HepG2 (cell line): ENCODE results near the gene METTL27. TPM values are rescaled to one million over a fixed set of nuclear protein-coding genes. Genes with fewer than 3 reads are reported as not detected.

Experiments
- ATAC-seq: fragments of 200-7000 bp; cut with Tn5 transposase; 3 replicates; pipeline ENCODE4 v1.9.1; 2020; ENCODE audit warnings: mild to moderate bottlenecking, moderate library complexity
- BruUV-seq: library from RNA; stranded (reverse); fragments of 400-500 nt; replicated peaks from 2 replicates; lab custom pipeline; 2021; lab: Mats Ljungman, UMichigan
- CTCF ChIA-PET: fragments of 300-600 bp; formaldehyde crosslinking; extraction: SDS; loops from one replicate; lab custom pipeline; 2021; ENCODE audit warnings: low total read pairs, inconsistent platforms, low intra/inter-chr PET ratio; lab: Yijun Ruan, JAX
- POLR2A ChIA-PET: fragments of 350-600 bp; sonication (Branson Sonifier 250); formaldehyde crosslinking; loops from one replicate; lab custom pipeline; 2020; ENCODE audit warnings: antibody characterized with exemption, inconsistent platforms; lab: Yijun Ruan, JAX
- DNase-seq: peaks from one replicate; pipeline ENCODE4 v3.0.0-alpha.2; 2015; ENCODE audit warnings: low spot score
- FAIRE-seq: peaks from 3 replicates; lab custom pipeline; 2011; peaks lifted over from hg19 to GRCh38; lab: Jason Lieb, UNC
- H2AFZ ChIP-seq: one replicate; pipeline ENCODE4 v1.6.1; 2011; ENCODE audit warnings: low read length, inconsistent platforms
- H3K27ac ChIP-seq: fragments of 300-600 bp; 3 replicates; pipeline ENCODE4 v1.8.0; 2011; ENCODE audit warnings: mixed run types, mild to moderate bottlenecking, mixed read lengths, low read length, inconsistent platforms; ENCODE audit not compliant: insufficient read depth; ENCODE audit errors: extremely low read length
- H3K27me3 ChIP-seq, 2 experiments: fragments of 200-600 bp in 1 of 2; 2 replicates in 1 of 2; 3 replicates in 1 of 2; pipeline versions ENCODE4 v1.6.0 to v1.8.0; 2011; ENCODE audit warnings: low read length in 2 of 2, mild to moderate bottlenecking in 2 of 2, moderate library complexity in 2 of 2, inconsistent platforms in 1 of 2; ENCODE audit not compliant: insufficient read depth in 2 of 2, control insufficient read depth in 1 of 2
- H3K36me3 ChIP-seq, 2 experiments: fragments of 200-600 bp in 1 of 2; replicated peaks in 1 of 2; 2 replicates in 1 of 2; 3 replicates in 1 of 2; pipeline versions ENCODE4 v1.5.1 to v1.8.0; 2011; ENCODE audit warnings: low read length in 2 of 2, inconsistent platforms in 1 of 2; ENCODE audit not compliant: insufficient read depth in 2 of 2, control insufficient read depth in 1 of 2
- H3K4me1 ChIP-seq: 2 replicates; pipeline ENCODE4 v1.5.1; 2012; ENCODE audit warnings: low read length, inconsistent platforms; ENCODE audit not compliant: insufficient read depth
- H3K4me2 ChIP-seq: 2 replicates; pipeline ENCODE4 v1.6.0; 2011; ENCODE audit warnings: low read depth, low read length, inconsistent platforms
- H3K4me3 ChIP-seq, 3 experiments: fragments of 200-600 bp in 1 of 3; sonication (generic), shearing (Covaris generic) in 1 of 3; replicated peaks in 1 of 3; 2 replicates each; pipeline ENCODE4 v1.5.1; 2011 to 2016; ENCODE audit warnings: low read length in 3 of 3, inconsistent platforms in 2 of 3, low read depth in 2 of 3, mild to moderate bottlenecking in 2 of 3, control low read depth in 1 of 3, mixed read lengths in 1 of 3; ENCODE audit not compliant: insufficient read depth in 1 of 3
- H3K79me2 ChIP-seq: one replicate; pipeline ENCODE4 v1.6.1; 2011; ENCODE audit warnings: low read length, inconsistent platforms; ENCODE audit not compliant: insufficient read depth
- H3K9ac ChIP-seq: 2 replicates; pipeline ENCODE4 v1.6.0; 2011; ENCODE audit warnings: mild to moderate bottlenecking, low read depth, low read length, inconsistent platforms; ENCODE audit not compliant: insufficient read depth
- H3K9me3 ChIP-seq: 2 replicates; pipeline ENCODE4 v1.5.1; 2012; ENCODE audit warnings: mild to moderate bottlenecking, low read length
- H4K20me1 ChIP-seq: 2 replicates; pipeline ENCODE4 v1.6.0; 2011; ENCODE audit warnings: inconsistent platforms, mild to moderate bottlenecking, low read length, moderate library complexity; ENCODE audit not compliant: insufficient read depth
- WGBS: methylation state at CpG from one replicate; pipeline ENCODE4 v1.1.6; 2017; ENCODE audit warnings: low lambda C conversion rate; 5-methylcytosine and 5-hydroxymethylcytosine counted together
- in situ Hi-C: cut with HindIII; loops from 2 replicates; pipeline ENCODE4 v1.10.0; 2017; ENCODE audit warnings: low pct_unique_long_range_greater_than_20kb; ENCODE audit not compliant: extremely low pct_ligation_motif_present
- intact Hi-C: fragments of 100-400 bp; cut with micrococcal nuclease; formaldehyde crosslinking; loops from one replicate; pipeline ENCODE4 v1.10.0; 2022; ENCODE audit not compliant: unreplicated experiment
- polyA plus RNA-seq, 8 experiments: library from polyadenylated mRNA; depleted of rRNA in 3 of 8; stranded (reverse) in 7 of 8; unstranded in 1 of 8; fragments of >200 nt; fragmentation: Illumina TruSeq in 4 of 8; extraction: Trizol in 4 of 8; gene quantifications; 2 replicates each; pipeline versions ENCODE4 v1.2.1 to v1.2.3, GENCODE V29; 2011 to 2016; ENCODE audit warnings: low read depth in 4 of 8, missing spikeins in 1 of 8, mixed read lengths in 1 of 8; ENCODE audit not compliant: insufficient read depth in 1 of 8
- total RNA-seq, 5 experiments: library from RNA; depleted of rRNA; stranded (reverse); fragments of >200 nt; fragmentation: Illumina TruSeq; extraction: Trizol; gene quantifications; 2 replicates each; pipeline ENCODE4 v1.2.3, GENCODE V29; 2016; ENCODE audit warnings: low read depth in 1 of 5
- TF ChIP-seq, protein P1 (sequence below): sonication (generic); formaldehyde crosslinking; IDR thresholded peaks from 2 replicates; pipeline ENCODE4 v1.5.0; 2020; ENCODE audit warnings: missing genetic modification reagents
- TF ChIP-seq, protein P2 (sequence below): sonication (generic); formaldehyde crosslinking; IDR thresholded peaks from 2 replicates; pipeline ENCODE4 v1.4.0; 2020; ENCODE audit warnings: missing genetic modification reagents
- TF ChIP-seq, protein P3 (sequence below): sonication (generic); formaldehyde crosslinking; IDR thresholded peaks from 2 replicates; pipeline ENCODE4 v1.4.0; 2020; ENCODE audit warnings: mild to moderate bottlenecking, missing genetic modification reagents

METTL27 gene
- total and polyA plus RNA-seq, 2 of the 13 experiments (the other 11 are each of a cell fraction or from before 2014, with no cell fraction given) = 2.0 to 3.0 TPM

DNA sequence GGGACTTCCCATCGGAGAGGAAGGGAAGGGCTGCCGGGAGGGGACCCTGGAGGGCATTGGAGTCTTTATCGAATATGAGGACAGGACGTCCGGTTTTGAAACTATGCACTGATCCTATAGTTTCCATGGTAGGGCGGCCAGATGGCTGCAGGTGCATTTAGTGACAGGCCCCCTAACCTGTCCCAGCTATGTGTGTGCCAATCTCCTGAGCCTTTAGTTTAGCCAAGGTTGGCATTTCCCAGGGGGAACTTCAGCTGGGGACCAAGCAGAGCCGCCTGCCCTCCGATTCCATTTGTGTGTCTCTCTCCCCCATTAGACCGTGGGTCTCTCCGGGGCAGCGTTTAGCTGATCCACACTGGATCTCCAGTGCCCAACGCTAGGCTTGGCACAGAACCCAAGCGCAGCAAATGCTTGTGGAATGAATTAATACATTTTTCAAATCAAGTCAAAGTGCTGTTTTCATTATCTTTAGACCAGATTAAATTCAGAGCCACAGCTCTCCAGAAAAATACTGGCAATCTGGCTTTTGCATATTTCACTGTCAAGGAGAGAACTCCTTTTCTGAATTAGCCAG lies 38.5 kb upstream of the METTL27 start:
- POLR2A ChIA-PET = interaction anchor here (2.6 kb wide), 1 partner anchor 10 kb away, joined by 25 read pairs; no protein-coding TSS in a partner anchor
- intact Hi-C loops = no loop called here
- in situ Hi-C loops = no loop called here
- no peaks in the 10 kb centered on the region for H4K20me1 ChIP-seq
- no peaks in the 10 kb centered on the region for H3K9me3 ChIP-seq
- peaks cover 29% of the 10 kb centered on the region for H3K4me1 ChIP-seq
- DNase-seq (no peak), FAIRE-seq (no peak), ATAC-seq (peak; percentile 7; the same call in 2 of the 3 replicates)
- H3K27ac ChIP-seq = no peak overlapping the region
- no peak overlapping the region for H2AFZ ChIP-seq
- H3K27me3 ChIP-seq = peaks cover 0 to 11% of the 10 kb centered on the region in 2 experiments; a peak in 2 of 5 replicates
- 15% methylated on average over 12 of the region's 13 CpGs for WGBS
- H3K9ac ChIP-seq = no peak overlapping the region
- no TSS peak for BruUV-seq
- H3K4me3 ChIP-seq = no peak overlapping the region; a peak in 1 of 6 replicates
- peak overlapping the region; percentile 62 for H3K4me2 ChIP-seq
- no peaks in the 10 kb centered on the region for H3K79me2 ChIP-seq
- H3K36me3 ChIP-seq = no peaks in the 10 kb centered on the region
- CTCF ChIA-PET = no interaction called here
- TF ChIP-seq, protein P1, sequence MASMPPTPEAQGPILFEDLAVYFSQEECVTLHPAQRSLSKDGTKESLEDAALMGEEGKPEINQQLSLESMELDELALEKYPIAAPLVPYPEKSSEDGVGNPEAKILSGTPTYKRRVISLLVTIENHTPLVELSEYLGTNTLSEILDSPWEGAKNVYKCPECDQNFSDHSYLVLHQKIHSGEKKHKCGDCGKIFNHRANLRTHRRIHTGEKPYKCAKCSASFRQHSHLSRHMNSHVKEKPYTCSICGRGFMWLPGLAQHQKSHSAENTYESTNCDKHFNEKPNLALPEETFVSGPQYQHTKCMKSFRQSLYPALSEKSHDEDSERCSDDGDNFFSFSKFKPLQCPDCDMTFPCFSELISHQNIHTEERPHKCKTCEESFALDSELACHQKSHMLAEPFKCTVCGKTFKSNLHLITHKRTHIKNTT (CRISPR knock-in tag) = no peak
- TF ChIP-seq, protein P2, sequence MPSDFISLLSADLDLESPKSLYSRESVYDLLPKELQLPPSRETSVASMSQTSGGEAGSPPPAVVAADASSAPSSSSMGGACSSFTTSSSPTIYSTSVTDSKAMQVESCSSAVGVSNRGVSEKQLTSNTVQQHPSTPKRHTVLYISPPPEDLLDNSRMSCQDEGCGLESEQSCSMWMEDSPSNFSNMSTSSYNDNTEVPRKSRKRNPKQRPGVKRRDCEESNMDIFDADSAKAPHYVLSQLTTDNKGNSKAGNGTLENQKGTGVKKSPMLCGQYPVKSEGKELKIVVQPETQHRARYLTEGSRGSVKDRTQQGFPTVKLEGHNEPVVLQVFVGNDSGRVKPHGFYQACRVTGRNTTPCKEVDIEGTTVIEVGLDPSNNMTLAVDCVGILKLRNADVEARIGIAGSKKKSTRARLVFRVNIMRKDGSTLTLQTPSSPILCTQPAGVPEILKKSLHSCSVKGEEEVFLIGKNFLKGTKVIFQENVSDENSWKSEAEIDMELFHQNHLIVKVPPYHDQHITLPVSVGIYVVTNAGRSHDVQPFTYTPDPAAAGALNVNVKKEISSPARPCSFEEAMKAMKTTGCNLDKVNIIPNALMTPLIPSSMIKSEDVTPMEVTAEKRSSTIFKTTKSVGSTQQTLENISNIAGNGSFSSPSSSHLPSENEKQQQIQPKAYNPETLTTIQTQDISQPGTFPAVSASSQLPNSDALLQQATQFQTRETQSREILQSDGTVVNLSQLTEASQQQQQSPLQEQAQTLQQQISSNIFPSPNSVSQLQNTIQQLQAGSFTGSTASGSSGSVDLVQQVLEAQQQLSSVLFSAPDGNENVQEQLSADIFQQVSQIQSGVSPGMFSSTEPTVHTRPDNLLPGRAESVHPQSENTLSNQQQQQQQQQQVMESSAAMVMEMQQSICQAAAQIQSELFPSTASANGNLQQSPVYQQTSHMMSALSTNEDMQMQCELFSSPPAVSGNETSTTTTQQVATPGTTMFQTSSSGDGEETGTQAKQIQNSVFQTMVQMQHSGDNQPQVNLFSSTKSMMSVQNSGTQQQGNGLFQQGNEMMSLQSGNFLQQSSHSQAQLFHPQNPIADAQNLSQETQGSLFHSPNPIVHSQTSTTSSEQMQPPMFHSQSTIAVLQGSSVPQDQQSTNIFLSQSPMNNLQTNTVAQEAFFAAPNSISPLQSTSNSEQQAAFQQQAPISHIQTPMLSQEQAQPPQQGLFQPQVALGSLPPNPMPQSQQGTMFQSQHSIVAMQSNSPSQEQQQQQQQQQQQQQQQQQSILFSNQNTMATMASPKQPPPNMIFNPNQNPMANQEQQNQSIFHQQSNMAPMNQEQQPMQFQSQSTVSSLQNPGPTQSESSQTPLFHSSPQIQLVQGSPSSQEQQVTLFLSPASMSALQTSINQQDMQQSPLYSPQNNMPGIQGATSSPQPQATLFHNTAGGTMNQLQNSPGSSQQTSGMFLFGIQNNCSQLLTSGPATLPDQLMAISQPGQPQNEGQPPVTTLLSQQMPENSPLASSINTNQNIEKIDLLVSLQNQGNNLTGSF = no peak
- TF ChIP-seq, protein P3, sequence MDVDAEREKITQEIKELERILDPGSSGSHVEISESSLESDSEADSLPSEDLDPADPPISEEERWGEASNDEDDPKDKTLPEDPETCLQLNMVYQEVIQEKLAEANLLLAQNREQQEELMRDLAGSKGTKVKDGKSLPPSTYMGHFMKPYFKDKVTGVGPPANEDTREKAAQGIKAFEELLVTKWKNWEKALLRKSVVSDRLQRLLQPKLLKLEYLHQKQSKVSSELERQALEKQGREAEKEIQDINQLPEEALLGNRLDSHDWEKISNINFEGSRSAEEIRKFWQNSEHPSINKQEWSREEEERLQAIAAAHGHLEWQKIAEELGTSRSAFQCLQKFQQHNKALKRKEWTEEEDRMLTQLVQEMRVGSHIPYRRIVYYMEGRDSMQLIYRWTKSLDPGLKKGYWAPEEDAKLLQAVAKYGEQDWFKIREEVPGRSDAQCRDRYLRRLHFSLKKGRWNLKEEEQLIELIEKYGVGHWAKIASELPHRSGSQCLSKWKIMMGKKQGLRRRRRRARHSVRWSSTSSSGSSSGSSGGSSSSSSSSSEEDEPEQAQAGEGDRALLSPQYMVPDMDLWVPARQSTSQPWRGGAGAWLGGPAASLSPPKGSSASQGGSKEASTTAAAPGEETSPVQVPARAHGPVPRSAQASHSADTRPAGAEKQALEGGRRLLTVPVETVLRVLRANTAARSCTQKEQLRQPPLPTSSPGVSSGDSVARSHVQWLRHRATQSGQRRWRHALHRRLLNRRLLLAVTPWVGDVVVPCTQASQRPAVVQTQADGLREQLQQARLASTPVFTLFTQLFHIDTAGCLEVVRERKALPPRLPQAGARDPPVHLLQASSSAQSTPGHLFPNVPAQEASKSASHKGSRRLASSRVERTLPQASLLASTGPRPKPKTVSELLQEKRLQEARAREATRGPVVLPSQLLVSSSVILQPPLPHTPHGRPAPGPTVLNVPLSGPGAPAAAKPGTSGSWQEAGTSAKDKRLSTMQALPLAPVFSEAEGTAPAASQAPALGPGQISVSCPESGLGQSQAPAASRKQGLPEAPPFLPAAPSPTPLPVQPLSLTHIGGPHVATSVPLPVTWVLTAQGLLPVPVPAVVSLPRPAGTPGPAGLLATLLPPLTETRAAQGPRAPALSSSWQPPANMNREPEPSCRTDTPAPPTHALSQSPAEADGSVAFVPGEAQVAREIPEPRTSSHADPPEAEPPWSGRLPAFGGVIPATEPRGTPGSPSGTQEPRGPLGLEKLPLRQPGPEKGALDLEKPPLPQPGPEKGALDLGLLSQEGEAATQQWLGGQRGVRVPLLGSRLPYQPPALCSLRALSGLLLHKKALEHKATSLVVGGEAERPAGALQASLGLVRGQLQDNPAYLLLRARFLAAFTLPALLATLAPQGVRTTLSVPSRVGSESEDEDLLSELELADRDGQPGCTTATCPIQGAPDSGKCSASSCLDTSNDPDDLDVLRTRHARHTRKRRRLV (CRISPR knock-in tag) = no peak
